Stimulated activated CD8-positive, alpha-beta memory T cell treated with anti-CD3 and anti-CD28 coated beads, Interleukin-4, amount 100 ng/mL, for 1 hour (primary cell): Measurements from ENCODE around the gene MED13L.

Experiments
- DNase-seq, 2 donors: peaks; one replicate each; pipeline ENCODE4 v3.0.0-alpha.2; 2020; ENCODE audit warnings: low read depth in 2 of 2, low spot score in 1 of 2

Gene MED13L

DNA sequence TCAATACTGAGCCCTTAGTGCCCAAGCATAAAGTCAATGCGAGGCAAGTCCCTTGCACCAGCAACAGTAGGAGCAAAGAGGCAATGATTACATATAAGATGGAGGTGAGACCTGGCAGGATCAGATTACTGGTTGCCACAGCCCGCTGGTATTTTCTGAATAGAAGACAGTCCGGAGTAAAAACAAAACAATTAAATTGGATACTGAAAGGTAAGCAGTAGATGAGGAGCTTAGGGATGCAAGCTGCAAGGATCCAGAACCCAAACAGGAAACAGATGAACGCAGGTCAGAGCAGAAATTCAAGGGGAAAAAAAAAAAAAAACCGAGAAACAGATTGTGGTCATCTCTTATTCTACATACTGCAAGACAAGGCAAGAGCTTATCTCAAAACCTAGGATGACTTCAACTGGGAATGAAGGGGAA, 119.6 kb downstream of the MED13L start:
- DNase-seq, result no peak

DNA sequence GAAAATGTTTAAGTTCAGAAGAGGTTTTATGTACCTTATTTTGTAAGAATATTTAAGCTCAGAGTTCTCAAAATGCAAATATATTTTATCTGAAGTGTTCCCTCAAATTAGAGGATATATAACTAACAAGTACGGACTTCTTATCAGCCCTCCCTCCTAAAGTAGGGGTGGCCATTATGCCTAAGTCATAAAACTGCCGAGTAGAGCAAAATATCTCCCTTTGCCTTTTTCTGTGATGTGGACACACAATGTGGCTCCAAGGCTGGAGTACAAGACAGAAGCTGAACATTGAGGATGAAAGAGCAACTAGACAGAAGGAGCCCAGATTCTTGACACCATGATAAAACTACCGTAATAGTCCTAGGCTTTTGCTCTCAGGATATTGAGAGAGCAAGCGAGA, 120.9 kb downstream of the MED13L start:
- no peak for DNase-seq

DNA sequence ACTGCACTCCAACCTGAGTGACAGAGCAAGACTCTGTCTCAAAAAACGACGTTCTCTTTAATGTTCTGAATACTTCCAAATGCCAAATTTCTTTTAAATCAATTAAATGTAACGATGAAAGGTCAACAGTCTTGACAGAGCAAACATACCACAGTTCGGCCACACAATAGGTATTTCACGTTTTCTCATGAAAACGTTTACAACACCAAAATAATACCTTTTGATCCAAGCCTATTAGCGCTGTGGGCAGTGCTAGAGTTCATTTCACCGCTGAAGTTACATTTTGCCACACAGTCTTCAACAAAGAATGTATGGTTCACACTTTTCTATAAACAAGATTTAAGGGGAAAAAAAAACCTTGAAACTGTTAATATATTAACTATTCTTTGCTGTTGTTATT, 122.1 kb downstream of the MED13L start:
- DNase-seq, result no peak

DNA sequence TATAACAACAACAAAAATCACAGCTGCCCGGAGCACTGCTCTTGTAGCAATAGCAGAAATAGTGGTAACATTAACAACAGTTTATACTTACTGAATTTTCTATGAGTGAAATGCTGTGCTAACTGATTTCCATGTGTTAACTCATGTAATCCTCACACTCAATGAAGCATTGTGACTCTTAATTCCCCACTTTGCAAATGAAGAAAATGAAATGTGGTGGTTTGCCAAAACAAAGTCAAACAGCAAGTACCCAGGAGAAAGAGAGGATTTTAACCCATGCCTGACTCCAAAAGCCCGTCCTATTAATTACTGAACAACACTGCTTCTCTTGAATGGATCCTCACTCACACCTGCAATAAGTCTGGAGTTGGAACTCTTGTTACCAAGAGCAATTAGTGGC, 123.5 kb downstream of the MED13L start:
- no peak for DNase-seq

DNA sequence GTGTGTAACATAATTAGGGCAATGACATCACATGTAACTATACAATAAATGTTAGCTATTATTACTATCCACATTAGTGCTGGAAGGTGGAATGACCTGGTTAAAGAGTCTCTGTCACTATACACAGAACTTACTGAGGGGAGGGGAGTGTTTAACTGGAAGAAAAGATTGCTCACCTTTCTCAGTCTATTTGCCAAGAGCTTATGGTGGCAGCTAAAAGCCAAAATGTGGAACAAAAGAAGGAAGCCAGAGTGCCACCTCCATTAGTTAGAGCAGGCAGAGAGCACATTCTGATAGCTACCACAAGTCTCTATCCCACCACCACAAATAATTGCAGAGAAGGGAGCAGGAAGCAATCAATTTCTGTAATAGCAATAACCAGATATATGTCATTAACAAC, 124.4 kb downstream of the MED13L start:
- DNase-seq, result no peak

DNA sequence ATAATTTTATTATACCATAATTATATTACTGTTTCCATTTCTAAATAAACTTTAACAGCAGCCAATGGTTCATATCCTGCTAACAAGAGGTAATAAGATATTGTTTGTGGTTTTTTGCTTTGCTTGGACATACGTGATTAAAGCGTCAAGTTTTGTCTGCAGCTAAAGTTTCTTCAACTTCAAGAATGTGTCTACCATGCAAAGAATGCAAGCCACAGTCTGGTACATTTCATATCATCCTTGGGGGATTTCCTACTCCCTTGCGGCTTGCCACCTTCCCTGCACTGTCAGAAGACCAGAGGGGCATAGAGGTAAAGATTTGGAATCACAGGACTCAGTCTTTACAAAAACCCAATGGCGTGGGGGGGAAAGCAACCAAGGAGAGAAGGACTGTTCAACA, 125.2 kb downstream of the MED13L start:
- DNase-seq, result no peak

DNA sequence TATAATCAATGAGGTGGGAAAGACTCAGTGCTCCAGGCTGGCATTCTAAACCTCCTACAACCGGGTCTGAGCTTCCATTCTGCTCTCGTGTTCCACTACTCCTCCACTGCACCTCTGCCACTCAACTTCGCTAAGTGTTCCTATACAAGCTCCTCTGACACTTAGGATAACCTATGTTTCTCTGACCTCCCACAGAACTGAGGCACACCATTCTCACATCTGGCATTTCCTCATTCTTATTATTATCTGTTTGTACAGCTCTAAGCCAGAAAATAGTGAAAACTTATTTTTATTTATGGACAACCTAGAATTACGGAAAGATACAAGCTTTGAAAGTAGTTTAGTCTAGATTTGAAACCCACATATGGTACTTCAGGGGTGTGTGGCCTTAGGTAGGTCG, 127.0 kb downstream of the MED13L start:
- no peak for DNase-seq

DNA sequence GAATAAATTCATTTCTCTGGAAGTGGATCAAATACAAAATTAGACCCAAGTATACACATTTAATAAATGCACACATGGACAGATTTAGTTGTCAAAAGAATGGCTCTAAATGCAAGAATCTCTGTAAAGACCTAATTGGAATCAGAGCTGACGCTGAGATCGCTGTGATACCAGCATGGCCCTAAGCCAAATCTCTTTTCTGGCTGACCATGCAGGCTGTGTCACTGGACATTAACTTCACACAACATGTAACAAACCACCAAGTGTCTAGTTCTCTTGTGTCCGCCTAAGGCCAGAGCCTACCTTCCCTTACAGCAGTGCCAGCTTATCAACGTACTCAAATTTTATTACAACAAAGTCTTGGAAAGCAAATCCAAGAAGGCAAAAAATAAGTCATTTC, 127.5 kb downstream of the MED13L start:
- DNase-seq, result no peak

DNA sequence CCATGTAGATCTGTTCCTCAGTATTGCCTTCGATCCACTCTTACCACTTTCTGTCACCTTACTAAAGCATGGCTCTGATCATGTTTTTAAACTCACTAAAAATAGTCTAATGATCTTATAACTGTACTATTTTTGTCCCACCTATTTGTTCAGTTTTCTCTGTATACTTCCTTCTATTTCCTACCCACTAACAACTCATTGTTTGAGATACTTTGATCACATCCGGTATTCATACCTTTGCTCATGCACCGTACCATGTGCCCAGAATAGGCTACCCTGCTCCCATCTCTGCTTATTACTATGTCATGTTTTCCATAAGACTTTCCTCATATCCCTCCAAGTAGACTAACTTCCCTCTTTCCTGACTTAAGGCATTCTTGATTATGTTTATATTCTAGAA, 128.6 kb downstream of the MED13L start:
- no peak for DNase-seq

DNA sequence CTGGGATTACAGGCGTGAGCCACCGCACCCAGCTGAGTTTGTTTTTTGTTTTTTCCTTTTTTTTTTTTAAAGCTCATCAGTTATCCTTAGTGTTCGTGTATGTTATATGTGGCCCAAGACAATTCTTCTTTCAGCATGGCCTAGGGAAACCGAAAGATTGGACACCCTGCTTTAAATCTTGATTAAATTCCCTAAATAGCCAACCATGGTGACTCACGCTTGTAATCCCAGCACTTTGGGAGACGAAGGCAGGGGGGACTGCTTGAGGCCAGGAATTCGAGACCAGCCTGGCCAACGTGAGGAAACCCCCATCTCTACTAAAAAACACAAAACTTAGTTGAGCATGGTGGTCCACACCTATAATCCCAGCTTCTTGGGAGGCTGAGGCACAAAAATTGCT, 131.1 kb downstream of the MED13L start:
- DNase-seq, result no peak

DNA sequence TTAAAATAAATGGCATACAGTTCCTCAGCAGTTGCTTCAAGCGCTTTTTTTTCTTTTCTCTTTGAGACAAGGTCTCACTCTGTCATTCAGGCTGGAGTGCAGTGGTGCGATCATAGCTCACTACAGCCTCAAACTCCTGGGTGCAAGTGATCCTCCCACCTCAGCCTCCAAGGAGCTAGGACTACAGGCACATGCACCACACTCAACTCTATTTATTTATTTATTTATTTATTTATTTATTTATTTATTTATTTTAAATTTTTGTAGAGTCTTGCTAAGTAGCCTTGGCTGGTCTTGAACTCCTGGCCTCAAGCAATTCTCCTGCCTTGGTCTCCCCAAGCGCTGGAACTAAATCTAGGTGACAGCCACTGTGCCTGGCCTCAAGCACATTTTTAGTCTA, 132.0 kb downstream of the MED13L start:
- DNase-seq, result no peak

DNA sequence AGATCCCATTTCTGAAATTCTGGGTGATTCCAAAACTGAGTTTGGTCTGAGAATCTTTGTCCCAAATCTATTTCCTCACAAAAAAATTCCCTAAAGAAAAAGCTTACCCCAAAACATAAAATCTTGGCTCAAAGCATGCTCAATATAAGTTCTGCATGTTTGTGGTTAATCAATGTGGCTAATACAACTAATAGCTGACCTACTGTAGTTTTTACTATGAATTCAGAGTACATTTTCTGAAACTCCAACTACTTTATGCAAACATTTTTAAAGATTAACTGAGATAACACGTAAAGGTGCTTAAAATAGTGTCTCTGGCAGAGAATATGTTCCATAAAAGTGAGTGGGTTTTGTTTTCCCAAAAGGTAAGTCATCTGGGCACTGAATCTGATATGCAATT, 133.1 kb downstream of the MED13L start:
- no peak for DNase-seq

DNA sequence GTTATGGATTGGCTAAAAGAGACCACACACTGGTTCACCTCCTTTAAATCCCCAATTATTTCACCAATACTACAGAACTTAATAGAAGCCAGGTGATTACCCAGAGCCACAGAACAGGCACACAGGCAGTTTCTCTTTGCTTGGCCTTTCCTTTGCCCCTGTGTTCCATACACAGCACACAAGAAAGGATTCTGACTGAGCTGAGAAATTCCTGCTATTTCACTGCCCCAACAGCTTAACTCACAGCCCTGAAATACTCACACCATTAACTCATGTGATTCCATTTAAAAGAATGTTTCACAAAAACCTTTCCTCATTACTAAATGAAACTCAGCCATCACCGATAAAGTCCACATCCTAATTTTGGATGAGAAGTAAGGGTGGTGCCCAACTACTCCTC, 133.6 kb downstream of the MED13L start:
- DNase-seq, result no peak

DNA sequence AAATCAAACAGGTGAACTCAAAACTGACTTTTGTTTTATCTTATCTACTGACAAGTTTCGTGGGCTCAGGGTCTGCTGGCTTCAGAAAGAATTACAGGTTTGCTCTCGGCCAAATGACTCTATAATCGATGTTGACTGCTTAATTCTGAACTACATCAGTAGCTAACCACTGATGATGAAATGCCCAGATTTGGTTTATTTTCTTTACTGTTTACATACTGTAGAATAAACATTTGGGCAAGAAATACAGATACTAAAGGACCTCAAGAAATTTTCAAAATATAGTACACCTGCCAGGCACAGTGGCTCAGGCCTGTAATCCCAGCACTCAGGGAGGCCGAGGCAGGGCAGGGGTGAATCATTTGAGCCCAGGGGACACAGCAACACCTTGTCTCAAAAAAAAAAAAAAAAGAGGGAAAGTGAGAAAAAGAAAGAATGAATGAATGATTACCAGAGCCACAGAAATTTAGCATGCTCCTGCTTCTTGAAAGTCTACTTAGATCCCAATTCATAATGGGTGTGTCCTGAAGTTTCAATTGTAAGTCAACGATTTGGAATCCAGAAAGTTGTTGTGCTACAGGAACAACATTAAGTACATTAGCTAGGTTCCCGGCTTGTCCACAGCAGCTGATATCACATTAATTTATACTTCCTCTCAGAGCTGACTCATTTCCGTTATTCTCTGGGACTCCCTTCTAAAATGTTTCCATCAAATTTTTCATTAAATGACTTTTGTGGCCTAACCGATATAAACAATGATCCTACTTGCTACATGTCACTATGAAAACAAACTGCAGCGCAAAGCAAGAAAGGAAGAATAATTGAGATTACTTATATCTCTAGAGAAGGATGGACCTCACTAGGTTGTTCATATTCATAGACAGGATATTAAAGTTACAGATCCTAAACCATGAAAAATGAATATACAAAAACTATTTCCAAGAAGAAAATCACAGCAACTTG, 134.3 kb downstream of the MED13L start:
- DNase-seq, result no peak

DNA sequence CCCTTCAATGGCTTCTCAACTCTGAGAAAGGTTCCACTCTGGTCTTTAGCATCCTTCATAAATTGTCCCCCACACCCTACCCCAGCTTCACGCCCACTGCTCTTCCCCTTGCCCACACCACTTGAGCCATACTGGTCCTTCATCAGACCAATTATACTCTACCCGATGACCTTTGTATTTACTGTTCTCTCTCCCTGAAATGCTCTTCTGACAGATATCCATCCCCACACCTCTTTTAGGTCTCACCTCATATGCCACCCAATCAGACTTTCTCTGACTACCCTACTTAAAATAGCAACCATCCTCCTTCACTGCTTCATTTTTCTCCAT, 135.7 kb downstream of the MED13L start:
- DNase-seq, result no peak

DNA sequence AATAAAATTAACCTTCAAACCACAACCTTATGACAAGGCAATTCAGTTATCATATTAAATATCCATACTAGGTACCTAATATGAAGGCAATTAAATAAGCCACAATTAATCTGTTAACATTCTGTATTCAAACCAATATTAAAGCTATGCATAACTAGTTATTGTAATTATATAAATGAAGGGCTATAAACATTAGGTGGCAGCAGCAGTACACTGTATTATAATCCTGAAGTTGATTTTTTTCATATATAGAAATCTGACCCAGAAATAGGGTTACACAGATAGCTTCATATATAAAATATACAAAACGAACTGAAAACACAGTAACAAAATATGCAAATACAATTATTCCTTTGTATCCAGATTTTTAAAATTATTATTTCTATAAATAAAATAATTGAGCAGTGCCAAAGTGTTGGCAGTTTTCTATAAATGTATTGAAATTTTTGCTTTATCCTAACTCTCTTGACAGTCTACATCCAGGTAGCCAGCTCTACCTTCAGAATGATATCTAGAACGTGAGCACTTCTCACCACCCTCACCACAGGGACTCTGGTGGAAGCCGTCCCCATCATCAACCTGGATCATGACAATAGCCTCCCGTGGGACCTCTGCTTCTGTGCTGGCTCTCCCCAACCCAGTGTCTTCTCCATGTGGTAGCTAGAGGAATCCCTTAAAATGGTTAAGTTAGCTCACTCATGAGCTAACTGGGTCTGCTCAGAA, 136.2 kb downstream of the MED13L start:
- no peak for DNase-seq

DNA sequence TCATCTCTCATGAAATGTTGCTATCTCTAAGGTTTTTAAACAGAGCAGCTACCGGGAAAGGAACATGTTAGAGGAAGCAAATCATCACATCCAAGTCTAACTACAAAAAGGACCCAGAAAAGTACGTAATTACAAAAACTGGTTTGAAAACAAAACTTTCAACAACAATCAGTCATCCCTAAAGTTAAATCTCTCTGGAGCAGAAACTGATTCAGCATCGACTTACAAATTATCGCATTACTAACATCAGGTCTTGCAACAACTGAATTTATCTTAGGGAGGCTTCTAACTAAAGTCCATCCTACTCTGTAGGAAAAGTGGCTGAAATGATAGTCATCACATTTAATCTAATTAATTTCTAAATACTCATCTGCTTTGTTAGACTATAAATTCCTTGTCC, 137.0 kb downstream of the MED13L start:
- DNase-seq, result no peak

DNA sequence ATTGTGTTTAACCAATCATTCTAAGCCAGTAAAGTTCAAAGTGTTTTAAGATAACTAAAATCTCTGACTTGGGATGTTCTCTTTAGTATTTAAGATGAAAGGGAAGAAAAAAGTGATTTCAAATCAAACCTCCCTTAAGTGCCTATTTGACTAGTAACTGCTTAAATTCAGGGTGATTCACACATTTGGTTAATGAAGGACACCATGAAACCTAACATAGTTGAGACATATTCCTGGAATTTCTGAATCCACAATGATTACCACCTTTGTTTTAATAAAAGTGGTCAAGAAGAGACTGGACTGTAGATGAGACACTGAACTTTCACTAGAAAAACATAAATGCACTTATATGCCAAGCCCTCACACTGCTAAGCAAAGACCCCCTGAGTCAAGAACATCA, 138.7 kb downstream of the MED13L start:
- DNase-seq, result no peak

DNA sequence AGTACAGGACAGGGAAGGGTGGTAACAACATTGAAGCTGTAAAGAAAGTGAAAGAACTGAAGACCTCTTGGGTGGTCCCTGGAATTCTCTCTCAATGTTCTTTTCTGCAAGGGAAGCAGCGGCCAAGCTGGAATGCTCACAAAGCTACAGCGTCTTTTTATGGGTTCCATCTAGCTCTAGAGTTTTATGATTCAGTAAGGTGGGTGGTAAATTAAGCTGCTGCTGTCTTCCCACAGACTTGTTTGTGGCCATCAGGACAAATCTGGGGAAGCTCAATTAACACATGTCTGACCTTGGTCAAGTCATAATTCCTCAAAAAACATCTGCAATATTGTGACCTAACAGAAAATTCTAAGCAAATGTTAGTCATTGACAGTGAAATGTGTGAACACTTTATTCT, 139.1 kb downstream of the MED13L start:
- DNase-seq, result no peak

DNA sequence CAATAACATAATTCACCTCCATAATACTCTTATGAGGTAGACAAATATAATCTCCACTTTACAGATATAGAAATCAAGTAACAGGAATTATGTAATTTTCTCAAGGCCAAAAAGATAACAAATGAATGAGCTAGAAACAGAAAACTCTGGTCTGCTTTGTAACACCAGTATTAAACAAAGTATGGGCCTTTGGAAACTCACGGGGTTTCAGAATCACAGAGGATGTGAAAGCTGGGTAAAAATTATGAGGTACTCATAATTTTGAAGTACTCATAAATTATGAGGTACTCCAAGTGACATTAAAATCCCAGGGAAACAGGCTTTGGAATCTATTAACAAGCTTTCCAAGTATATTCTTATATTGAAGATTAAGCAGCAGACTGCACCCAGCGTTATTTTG, 140.2 kb downstream of the MED13L start:
- DNase-seq, result no peak

DNA sequence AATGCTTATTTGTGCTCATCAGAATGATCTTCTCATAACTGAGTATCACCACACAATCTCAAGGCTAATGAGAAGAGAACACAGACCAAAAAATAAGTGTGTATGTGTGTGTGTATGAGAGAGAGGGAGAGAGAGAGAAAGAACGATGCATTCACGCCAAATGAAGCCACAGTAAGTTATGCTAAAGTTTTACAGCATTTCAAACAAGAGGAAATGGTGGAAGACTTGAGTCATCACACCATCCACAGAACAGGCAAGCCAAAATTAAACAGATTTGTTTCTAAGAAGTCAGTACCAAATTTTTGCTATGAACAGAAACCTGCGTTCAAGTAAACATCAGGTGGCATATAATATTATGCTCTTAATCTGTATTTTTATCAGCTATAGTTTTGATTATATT, 141.2 kb downstream of the MED13L start:
- DNase-seq, result no peak

DNA sequence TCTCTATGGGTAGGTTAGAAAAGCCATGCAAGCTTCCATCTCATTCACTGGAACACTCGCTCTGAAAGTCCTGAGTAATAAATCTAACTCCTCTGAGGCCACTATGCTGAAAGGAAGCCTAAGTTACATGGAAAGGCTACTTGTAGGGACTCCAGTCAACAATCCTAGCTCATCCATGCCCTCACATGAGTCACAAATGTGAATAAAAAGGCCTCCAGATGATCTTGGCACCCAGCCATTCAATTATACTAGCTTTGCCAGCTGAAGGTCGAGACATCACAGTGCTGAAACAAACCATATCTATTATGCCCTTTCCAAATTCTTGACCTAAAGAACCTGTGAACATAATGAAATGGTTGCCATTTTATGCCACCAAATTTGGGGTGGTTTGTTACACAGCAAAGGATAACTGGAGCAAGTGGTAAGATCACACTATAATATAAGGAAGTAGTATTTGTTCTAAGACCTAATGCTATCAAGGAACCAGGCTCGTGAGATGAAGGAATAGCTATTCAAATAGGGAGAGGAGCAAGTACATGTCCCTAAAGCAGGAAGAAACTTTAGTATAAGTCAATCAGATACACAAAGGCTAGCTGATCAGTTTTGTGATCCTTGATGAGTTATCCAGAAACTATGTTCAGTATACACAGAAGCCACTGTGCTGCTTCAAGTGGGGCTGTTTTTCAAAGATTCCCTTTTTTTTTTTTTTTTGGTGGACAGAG, 142.1 kb downstream of the MED13L start:
- DNase-seq, result no peak
